Measurements from ENCODE around the gene MED15.

- TF ChIP-seq CTCF (IDR thresholded peaks at IDR 0.05) (no peak), POLR2A (IDR thresholded peaks at IDR 0.05) (no peak)
These were observed 38.5 kb downstream of the MED15 start for GRCh38 chr22:20545681-20546521.
